Measurements from ENCODE around the gene GAB2.

GRCh38 chr11:78298291-78298771, 119.3 kb downstream of the GAB2 start:
- no peak for TF ChIP-seq CTCF (conservative IDR thresholded peaks at IDR 0.05)
- no peak for TF ChIP-seq ZFX (IDR thresholded peaks at IDR 0.05)
